A673 (cell line): ENCODE data around the gene HELZ. TPM values are rescaled to one million over a fixed set of nuclear protein-coding genes. Genes with fewer than 3 reads are reported as not detected.

Experiments
- BruUV-seq: library from RNA; stranded (reverse); fragments of 400-500 nt; replicated peaks from 2 replicates; lab custom pipeline; 2021; lab: Mats Ljungman, UMichigan
- CTCF ChIA-PET: fragments of 300-600 bp; sonication (Branson Sonifier 250); formaldehyde crosslinking; loops from one replicate; lab custom pipeline; 2022; ENCODE audit warnings: antibody characterized with exemption; lab: Charles Lee
- POLR2A ChIA-PET: fragments of 300-600 bp; sonication (Branson Sonifier 250); formaldehyde crosslinking; loops from one replicate; lab custom pipeline; 2022; ENCODE audit warnings: antibody characterized with exemption; ENCODE audit not compliant: low non-redundant PET; lab: Charles Lee
- DNase-seq: peaks from one replicate; pipeline ENCODE4 v3.0.0-alpha.2; 2015; ENCODE audit warnings: low spot score
- H3K27ac ChIP-seq: fragments of 200-600 bp; sonication (generic); 2 replicates; pipeline ENCODE4 v1.5.1; 2016; ENCODE audit warnings: mixed run types, low read depth, mild to moderate bottlenecking, mixed read lengths, antibody characterized with exemption, low read length; ENCODE audit not compliant: poor library complexity, severe bottlenecking
- H3K27me3 ChIP-seq: fragments of 200-600 bp; sonication (generic); replicated peaks from 2 replicates; pipeline ENCODE4 v1.6.1; 2017; ENCODE audit warnings: mixed run types, low read depth, mild to moderate bottlenecking, mixed read lengths, antibody characterized with exemption, low read length; ENCODE audit not compliant: insufficient read depth, poor library complexity
- H3K36me3 ChIP-seq: fragments of 200-600 bp; sonication (generic); 2 replicates; pipeline ENCODE4 v1.6.1; 2016; ENCODE audit warnings: mixed run types, mild to moderate bottlenecking, mixed read lengths, antibody characterized with exemption, low read length; ENCODE audit not compliant: insufficient read depth, poor library complexity, severe bottlenecking
- H3K4me1 ChIP-seq: fragments of 200-600 bp; sonication (generic); 2 replicates; pipeline ENCODE4 v1.6.1; 2017; ENCODE audit warnings: mixed run types, mild to moderate bottlenecking, mixed read lengths, antibody characterized with exemption, low read length; ENCODE audit not compliant: insufficient read depth, poor library complexity, severe bottlenecking
- H3K4me3 ChIP-seq: fragments of 200-600 bp; sonication (generic); 2 replicates; pipeline ENCODE4 v1.5.1; 2016; ENCODE audit warnings: low read depth, mixed run types, mild to moderate bottlenecking, mixed read lengths, low read length; ENCODE audit not compliant: poor library complexity, severe bottlenecking
- H3K9me3 ChIP-seq: fragments of 200-600 bp; sonication (generic); 2 replicates; pipeline ENCODE4 v1.6.1; 2016; ENCODE audit warnings: mixed run types, low read depth, mild to moderate bottlenecking, mixed read lengths, antibody characterized with exemption, low read length; ENCODE audit not compliant: poor library complexity, severe bottlenecking
- CTCF ChIP-seq: fragments of 300-800, 200-600 bp; sonication (generic); conservative IDR thresholded peaks from 2 replicates; pipeline ENCODE4 v1.5.1; 2017; ENCODE audit warnings: low read depth, mild to moderate bottlenecking, antibody characterized with exemption, low read length, moderate library complexity, mixed read lengths
- EZH2 ChIP-seq: fragments of 200-600 bp; sonication (generic); IDR thresholded peaks from 2 replicates; pipeline ENCODE4 v1.6.1; 2017; ENCODE audit warnings: borderline replicate concordance, low read depth, mild to moderate bottlenecking, mixed read lengths, antibody characterized with exemption, low read length; ENCODE audit not compliant: poor library complexity, severe bottlenecking
- intact Hi-C: fragments of 100-400 bp; cut with micrococcal nuclease; formaldehyde crosslinking; loops from one replicate; pipeline ENCODE4 v1.10.0; 2022; ENCODE audit not compliant: unreplicated experiment
- total RNA-seq: library from RNA; stranded (reverse); gene quantifications from 2 replicates; pipeline ENCODE4 v1.2.3, GENCODE V29; 2021

Gene HELZ
- total RNA-seq, 1 experiment from 2014 or later: 57.3 TPM

DNA sequence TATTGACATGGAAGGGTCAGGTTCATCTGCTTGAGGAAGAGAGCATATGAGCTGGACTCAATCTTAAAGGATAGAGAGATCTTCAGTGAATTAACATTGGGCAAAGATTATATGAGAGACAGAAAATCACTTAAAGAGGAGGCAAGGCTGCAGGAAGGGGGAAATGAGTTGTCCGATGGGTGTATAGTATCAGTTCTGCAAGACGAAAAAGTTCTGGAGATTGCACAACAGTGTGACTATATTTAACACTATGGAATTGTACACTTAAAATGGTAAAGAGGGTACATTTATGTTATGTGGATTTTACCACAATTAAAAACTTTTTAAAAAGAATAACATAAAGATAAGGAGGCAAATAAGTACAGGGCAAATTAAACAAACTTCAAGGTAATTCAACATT, 80.7 kb downstream of the HELZ start:
- DNase-seq: no peak
- Histone ChIP-seq H3K9me3 (no peaks in the 10 kb centered on the region), H3K4me1 (no peaks in the 10 kb centered on the region), H3K27ac (no peak overlapping the region), H3K27me3 (no peaks in the 10 kb centered on the region), H3K36me3 (peaks cover 25% of the 10 kb centered on the region), H3K4me3 (no peak overlapping the region)
- ChIA-PET POLR2A (no interaction called here), CTCF (no interaction called here)
- no TSS peak for BruUV-seq
- TF ChIP-seq CTCF (no peak), EZH2 (no peak)
- intact Hi-C loops: no loop called here

GRCh38 chr17:67162771-67163170, 82.2 kb downstream of the HELZ start:
- BruUV-seq: no TSS peak
- CTCF ChIA-PET: no interaction called here
- peaks cover 25% of the 10 kb centered on the region for H3K36me3 ChIP-seq
- H3K4me1 ChIP-seq: peaks cover 1% of the 10 kb centered on the region
- no peaks in the 10 kb centered on the region for H3K9me3 ChIP-seq
- no peaks in the 10 kb centered on the region for H3K27me3 ChIP-seq
- no peak for DNase-seq
- H3K4me3 ChIP-seq: no peak overlapping the region
- no peak for TF ChIP-seq CTCF
- TF ChIP-seq EZH2: no peak
- no peak overlapping the region for H3K27ac ChIP-seq
- POLR2A ChIA-PET: interaction anchor here (0.8 kb wide), 1 partner anchor 27 kb away, joined by 4 read pairs; no protein-coding TSS in a partner anchor
- intact Hi-C loops: no loop called here

GRCh38 chr17:67161573-67161972, 83.4 kb downstream of the HELZ start:
- ChIA-PET POLR2A (no interaction called here), CTCF (no interaction called here)
- no peak overlapping the region for H3K27ac ChIP-seq

More at GRCh38 chr17:67161573-67161972, 83.4 kb downstream of the HELZ start:
- H3K9me3 ChIP-seq: no peaks in the 10 kb centered on the region
- TF ChIP-seq CTCF (no peak), EZH2 (no peak)
- H3K4me3 ChIP-seq: no peak overlapping the region
- peaks cover 4% of the 10 kb centered on the region for H3K4me1 ChIP-seq
- peaks cover 23% of the 10 kb centered on the region for H3K36me3 ChIP-seq
- no TSS peak for BruUV-seq
- no peak for DNase-seq
- intact Hi-C loops: no loop called here
- no peaks in the 10 kb centered on the region for H3K27me3 ChIP-seq
